GM21381 (cell line): ENCODE data around the gene CFAP46.
"Not testable (repeated sequence)": the region's sequence is repeated elsewhere in the genome, so short reads cannot be mapped to it uniquely, and the experiment has no call there.

Experiments
- ATAC-seq: cut with Tn5 transposase; IDR thresholded peaks from one replicate; pipeline ENCODE4 v1.9.1; 2021; ENCODE audit warnings: mild to moderate bottlenecking, moderate library complexity; ENCODE audit not compliant: unreplicated experiment

CFAP46 gene

DNA sequence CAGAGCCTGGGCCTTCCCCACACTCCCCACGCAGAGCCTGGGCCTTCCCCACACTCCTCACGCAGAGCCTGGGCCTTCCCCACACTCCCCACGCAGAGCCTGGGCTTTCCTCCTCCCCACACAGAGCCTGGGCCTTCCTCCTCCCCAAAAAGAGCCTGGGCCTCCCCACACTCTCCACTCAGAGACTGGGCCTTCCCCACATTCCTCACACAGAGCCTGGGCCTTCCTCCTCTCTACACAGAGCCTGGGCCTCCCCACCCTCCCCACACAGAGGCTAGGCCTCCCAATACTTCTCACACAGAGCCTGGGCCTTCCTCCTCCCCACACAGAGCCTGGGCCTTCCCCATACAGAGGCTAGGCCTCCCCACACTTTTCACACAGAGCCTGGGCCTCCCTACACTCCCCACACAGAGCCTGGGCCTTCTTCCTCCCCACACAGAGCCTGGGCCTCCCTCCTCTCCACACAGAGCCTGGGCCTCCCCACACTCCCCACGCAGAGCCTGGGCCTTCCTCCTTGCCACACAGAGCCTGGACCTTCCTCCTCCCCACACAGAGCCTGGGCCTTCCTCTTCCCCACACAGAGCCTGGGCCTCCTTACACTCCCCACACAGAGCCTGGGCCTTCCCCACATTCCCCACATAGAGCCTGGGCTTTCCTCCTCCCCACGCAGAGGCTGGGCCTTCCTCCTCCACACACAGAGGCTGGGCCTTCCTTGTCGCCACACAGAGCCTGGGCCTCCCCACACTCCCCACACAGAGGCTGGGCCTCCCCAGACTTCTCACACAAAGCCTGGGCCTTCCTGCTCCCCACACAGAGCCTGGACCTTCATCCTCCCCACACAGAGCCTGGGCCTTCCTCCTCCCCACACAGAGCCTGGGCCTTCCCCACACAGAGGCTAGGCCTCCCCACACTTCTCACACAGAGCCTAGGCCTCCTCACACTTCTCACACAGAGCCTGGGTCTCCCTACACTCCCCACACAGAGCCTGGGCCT is 10.8 kb downstream of the CFAP46 start:
- not testable (repeated sequence) for ATAC-seq

DNA sequence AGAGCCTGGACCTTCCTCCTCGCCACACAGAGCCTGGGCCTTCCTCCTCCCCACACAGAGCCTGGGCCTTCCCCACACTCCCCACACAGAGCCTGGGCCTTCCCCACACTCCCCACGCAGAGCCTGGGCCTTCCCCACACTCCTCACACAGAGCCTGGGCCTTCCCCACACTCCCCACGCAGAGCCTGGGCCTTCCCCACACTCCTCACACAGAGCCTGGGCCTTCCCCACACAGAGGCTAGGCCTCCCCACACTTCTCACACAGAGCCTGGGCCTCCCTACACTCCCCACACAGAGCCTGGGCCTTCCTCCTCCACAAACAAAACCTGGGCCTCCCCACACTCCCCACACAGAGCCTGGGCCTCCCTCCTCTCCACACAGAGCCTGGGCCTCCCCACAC is 11.7 kb downstream of the CFAP46 start:
- not testable (repeated sequence) for ATAC-seq

DNA sequence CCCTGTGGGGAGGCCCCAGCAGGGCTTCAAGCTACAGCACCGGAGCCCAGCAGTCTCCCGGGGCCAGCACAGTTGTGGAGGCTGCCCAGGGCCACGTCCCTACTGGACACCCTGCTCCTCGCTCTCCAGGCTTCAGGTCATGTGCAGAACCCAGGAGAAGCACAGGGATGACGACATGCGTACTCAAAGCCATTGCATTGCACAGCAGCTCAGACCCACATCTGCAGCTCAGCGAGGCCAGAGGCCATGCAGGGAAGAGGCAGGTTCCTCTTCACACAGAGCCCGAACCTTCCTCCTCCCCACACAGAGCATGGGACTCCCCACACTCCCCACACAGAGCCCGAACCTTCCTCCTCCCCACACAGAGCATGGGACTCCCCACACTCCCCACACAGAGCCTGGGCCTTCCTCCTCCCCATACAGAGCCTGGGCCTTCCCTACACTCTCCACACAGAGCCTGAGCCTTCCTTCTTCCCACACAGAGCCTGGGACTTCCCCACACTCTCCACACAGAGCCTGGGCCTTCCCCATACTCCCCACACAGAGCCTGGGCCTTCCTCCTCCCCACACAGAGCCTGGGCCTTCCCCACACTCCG is 12.3 kb downstream of the CFAP46 start:
- ATAC-seq, result no peak

DNA sequence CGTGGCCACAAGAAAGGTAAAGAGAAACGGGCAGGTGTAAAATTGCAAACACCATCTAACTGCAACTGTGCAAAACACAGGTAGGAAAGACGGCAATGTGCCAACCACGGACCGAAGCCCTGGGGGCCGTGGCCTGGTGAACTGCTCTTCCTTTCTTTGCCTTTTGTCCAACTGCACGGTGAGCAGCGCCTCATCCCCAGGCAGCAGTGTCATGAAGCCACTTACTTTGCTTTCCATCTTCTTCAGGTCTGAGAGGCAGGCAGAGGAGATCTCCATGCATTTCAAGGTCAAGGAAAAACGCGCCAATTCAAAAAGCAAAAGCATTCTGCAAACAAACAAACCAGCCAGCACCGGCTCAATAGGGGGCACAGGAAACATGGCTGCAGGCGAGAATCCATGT is 12.9 kb downstream of the CFAP46 start:
- ATAC-seq, result no peak

DNA sequence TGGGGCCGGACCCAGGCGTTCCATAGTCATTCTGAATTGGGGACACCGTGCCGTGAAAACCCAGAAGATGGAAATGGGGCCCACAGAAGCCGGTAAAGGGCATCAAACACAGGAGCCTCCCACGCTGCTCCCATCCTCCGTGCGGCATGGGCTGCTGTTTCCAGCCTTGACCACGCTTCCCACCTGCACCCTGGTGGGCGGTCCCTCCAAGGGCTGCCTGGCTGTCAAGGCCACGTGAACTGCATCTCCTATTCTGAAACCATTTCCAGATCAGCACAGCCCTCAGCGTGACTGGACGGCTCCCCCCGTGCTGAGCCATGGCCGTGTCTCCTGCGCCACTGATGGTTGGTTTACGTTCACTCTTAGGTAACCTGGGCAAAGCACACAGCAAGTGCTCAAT is 14.1 kb downstream of the CFAP46 start:
- no peak for ATAC-seq

DNA sequence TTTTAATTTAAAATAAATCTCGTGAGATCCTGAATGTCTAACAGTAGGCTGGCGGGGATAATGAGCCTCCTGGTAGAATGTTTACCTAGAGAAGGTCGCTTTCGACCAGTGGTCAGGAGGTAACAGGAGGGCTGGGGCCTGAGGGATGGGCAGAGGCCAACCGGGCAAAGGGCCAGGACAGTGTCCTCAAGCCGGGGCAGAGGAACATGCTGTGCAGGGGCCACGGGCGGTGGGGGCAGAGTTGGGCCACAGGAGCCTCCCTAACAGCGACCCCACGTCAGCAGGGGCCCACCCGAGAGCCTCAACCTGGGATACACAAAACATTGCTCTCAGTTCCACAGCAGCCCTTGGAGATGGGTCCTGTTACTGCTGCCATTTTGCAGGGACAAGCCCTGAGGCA is 14.5 kb downstream of the CFAP46 start:
- no peak for ATAC-seq

DNA sequence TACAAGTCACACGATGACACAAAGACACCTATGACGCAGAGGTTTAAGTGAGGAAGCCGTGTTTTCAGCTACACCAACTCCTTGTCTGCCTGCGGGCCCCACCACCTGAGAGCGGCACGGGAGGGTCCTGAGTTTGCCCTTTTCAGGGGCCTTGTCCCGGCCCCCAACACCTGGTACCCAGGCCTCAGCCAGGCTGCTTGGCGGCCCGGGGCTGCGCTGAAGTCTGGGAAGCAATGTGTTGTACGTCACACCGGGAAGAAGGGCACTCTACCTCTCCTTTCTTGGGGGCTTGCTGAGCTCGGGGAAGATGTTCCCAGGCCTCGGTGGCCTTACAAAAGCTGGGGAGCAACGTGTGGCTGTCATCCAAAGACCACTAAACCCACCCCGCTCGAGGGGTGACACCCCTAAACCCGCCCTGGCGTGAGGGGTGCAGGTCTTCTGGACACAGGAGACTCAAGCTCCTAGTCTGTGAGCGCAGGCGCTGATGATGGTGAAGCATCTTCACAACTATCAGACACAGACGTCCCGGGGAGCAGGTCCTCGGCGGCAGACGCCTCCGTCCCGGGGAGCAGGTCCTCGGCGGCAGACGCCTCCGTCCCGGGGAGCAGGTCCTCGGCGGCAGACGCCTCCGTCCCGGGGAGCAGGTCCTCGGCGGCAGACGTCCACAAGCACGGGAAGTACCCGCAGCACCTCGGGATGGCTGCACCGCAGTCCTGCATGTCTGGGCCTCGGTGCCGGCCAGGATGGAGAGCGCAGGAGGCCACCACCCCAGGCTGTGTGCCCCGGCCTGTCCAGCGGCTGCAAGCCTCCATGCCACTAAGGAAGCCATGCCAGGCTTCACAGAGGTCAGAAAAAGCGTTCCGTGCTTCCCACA is 15.4 kb downstream of the CFAP46 start:
- ATAC-seq, result no peak

DNA sequence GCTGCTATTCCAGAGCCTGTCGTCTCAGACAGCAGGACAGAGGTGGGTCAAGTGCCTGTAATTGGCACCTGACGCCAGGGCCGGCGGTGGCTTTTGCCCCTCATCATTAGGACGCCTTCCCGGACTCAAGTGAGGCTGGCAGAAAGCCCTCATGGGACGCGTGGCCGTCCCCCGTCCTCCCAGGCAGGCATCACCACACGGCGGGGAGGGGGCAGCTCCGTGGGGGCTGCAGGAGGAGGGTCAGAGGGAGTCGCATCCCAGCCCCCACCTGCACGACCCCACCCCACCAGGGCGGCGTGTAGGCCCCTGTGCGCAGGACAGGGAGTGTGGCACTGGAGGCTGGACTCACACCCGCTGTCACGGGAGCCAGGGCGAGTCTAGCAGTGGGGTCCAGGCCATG is 16.3 kb downstream of the CFAP46 start:
- ATAC-seq, result no peak

DNA sequence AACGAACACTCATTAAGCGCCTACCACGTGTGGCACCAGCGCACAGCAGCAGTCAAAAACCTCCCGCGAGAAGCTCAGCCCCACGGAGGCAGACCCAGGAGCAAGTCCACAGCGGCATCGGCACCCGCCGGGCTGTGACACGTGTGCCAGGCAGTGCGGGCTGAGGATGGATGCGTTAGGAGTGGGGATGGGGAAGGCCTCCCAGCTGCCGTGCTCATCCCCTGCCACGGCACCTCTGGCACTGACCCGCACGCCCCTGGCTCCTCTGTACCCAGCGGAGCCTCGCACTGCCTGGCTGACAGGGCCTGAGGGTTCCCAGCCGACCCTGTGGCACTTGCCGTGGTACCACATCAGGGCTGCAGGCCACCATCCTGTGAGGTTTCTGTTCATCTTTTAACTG is 16.8 kb downstream of the CFAP46 start:
- ATAC-seq, result no peak

DNA sequence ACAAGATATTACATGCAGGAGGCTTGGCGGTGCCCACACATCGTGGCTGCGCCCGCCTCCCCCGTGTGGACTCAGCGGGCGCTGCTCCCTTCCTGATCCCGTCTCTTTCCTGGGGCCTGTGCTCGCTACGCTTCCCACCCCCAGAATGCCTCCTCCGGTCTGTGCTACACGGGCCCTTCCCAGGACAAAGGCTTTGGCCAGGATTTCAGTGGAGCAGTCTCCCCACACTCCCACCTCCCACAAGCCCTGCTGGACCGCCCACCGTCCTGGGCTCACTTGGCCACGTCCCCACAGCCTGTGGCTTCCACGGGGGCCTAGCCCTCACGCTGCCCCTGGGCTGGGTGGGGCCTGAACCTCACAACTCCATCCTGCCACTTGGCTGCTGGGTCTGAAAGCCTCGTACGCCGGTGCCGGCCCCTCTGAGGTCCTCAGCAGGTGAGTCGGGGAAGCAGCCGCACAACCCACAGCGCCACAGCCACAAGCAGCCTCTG is 17.3 kb downstream of the CFAP46 start:
- no peak for ATAC-seq

DNA sequence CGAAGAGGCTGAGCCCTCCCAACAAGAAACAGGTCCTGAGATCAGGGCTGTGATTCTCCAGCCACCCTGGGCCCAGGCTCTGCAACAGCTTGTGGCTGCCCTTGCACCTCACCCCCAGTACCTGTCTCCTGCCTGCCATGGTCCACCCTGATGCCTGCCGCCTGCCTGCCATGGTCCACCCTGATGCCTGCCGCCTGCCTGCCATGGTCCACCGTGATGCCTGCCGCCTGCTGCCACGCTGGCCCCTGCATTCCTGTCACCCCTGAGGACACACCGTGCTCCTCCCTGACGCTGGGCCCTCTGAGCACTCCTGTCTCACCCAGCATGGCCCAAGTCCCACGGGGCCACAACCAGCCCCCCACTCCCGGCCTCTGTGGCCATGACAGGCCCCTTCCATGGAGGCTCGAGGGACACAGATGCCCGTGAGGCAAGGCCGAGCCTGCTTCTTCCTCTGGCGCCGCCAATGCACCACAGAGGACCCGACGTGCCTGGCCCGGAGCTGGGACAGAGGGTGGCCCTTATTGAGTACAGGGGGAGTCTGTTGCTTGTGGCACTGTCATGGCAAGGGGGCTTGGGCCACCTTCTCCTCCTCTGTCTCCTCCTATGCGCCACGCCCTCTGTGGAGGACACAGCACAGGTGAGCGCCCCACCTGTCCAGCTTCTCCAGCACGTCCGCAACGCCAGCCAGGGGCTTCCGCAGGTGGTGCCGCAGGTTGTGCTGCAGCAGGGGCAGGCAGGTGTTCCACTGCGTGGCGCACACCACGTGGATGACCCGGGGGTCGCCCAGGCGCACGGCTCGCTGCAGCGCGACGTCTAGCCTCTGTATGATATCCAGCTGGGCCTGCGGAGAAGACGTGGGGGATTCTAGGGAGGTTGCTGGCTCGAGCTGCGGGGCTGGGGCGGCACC is 18.1 kb downstream of the CFAP46 start:
- no peak for ATAC-seq

DNA sequence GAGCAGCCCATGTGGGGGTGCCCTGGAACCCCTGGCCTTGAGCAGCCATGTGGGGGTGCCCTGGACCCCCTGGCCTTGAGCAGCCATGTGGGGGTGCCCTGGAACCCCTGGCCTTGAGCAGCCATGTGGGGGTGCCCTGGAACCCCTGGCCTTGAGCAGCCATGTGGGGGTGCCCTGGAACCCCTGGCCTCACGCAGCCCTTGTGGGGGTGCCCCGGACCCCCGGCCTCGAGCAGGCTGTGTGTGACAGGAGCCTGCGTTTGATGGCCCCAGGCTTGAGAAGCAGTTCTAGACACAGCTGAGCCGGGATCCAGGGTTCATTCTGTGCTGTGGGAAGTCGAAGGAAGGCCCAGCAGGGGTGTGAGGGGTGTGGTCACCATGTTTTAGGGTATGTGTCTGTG is 19.0 kb downstream of the CFAP46 start:
- not testable (repeated sequence) for ATAC-seq

DNA sequence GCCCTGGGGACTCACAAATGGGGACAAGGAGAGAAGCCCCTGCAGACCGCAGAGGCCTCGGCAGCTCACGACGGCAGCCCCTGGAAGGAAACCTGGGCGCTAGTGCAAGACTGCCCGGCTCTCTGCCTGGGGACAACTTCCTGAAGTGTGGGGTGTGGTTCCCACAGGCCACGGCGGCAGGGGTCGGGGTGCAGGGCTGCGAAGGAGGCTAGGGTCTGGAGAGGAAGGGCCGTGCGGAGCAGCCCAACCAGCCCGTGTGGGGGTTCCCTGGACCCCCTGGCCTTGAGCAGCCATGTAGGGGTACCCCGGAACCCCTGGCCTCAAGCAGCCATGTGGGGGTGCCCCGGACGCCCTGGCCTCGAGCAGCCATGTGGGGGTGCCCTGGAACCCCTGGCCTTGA is 19.5 kb downstream of the CFAP46 start:
- no peak for ATAC-seq

DNA sequence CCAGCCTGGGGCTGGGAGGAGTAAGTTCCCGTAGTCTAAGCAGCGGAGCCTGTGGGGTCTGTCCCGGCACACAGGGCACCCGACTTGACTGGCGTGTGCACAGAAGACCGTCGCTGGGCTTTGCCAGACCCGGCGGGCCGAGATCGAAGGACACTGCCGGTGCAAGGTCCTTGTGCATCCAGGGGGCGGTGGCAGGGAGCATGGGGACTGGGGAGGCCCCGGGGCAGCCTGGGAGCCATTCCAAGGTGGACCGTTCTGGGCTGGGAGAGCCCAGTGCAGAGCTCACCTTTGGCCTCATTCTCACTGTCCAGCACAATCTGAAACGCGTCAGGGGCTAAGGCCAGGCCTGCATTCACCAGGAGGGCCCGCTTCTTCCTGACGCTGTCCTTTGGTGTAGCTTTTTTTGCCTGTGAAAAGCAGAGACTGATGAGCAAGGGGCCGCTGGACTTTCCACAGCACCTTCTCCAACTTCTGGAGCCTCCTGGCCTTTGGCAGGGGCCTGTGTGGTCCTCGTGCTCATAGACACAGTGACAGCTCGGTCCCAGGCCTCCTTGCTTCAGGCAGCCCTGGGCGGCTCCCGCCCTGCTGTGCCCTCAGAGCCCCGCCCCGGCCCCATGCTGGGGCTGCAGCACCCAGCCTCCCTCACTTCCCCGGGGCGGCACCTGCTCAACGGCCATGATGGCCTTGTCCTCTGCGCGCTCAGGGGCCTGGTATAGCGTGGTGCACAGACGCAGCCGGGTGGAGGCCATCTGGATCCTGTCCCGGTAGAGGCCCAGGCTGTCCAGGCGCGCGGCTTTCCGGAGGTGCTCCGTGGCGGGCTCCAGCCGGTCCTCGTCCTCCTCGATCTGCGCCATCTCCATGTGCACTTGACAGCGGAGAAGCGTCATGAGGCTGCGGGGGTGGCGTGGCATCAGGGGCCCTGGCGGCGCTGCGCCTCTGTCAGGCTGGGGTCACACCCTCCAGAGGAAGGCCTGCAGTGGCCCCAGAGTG is 20.3 kb downstream of the CFAP46 start:
- ATAC-seq, result no peak

DNA sequence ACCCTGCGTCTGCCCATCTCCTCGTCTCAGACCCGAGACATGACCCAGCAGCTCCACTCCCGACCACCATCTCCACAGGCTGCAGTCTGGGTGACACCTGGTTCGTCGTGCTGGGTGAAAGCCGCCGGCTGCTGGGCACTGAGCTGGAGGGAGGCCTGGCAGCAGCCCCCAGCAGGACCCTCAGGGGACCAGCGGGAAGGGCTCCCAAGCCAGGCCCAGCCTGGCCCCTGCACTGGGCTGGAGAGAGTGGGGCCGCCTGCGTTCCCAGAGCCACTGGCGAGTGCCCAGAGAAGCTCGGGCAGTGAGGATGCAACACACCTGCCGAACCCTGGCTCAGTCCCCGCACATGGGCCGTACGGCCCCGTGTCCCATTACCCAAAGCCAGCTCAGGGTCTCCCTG is 21.3 kb downstream of the CFAP46 start:
- ATAC-seq, result no peak

DNA sequence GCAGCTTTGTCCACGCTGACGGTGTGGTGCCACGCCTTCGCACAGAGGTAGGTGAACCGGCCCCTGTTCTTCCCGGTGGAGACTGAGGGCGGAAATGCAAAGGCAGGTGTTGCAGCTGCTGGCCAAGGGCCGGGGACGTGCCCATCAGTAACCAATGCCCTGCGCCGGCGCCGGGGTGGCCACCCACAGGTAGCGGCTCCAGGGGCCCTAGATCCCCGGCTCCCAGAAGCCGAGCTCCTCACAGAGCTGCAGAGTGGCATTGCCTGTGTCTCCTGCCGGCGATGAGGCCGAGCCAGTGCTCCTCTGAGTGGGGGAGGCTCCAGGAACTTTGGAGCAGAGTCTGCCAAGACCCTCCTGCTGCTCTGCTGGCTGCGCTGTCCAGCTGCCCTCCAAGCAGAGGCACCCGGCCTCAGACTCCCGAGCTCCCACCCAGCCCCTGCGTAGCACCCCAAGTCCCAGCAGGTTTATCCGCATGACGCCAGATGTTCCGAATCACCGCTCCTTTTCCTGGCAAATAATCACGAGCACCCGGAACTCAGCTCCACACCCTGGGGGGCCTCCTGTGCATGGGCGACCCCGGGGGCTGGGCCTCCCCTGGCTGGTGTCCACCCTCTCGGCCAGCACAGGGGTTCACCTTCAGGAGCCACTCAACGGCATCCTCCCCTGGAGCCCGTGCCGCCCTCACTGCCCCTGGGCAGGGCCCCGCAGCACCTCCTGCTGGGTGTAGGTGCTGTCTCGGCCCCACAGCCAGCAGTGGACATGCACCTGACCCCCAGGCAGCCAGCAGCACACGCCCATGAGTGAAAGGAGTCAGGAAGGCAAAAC is 22.1 kb downstream of the CFAP46 start:
- ATAC-seq, result no peak

DNA sequence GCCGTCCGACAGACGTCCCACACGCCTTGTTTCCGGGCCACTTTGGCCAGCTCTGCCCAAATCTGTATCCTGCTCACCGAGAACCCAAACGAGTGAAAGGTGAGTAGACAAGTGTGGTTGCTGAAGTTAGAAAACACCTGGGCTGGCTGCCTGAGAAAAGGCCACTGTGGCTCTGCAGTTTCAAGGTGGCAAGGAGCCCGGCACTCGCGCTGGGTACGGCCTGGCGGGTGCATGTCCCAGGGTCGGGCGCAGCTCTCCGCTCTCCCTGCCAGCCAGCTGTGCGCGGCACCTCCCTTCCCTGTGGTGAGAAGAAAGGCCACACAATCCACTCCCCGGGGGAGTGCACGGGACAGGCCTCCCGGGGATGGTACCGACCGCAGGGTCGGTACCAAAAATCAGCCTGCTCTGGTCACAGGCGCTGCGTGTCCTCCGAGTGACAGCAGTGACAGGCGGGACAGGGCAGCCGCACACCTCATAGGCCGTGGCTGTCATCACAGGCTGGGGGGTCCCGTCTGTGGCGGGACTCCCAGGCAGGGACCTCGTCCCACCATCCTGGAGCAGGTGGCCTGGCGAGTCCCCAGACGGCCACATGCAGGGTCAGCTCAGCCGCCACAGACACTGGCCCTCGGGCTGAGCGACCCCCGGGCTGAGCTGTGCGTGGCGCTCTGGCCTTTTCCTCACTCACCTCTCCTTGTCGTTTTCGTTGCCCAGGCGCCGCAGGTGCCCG is 22.8 kb downstream of the CFAP46 start:
- no peak for ATAC-seq
